Trophoblast cell (in vitro differentiated cells and primary cell): ENCODE measurements around the gene C9orf72.

Source experiments
- DNase-seq, 2 donors: peaks; one replicate each; pipeline ENCODE4 v3.0.0-alpha.2; 2016
- H2AFZ ChIP-seq: 2 replicates; pipeline ENCODE4 v1.6.1; 2013; ENCODE audit warnings: low read length, moderate library complexity, mild to moderate bottlenecking; ENCODE audit not compliant: insufficient read depth, poor library complexity
- H2AK5ac ChIP-seq: 2 replicates; pipeline ENCODE4 v1.6.1; 2013; ENCODE audit warnings: mild to moderate bottlenecking, low read length
- H2BK120ac ChIP-seq: 2 replicates; pipeline ENCODE4 v1.6.1; 2013; ENCODE audit warnings: low read length, mild to moderate bottlenecking, moderate library complexity; ENCODE audit not compliant: insufficient read depth, poor library complexity
- H2BK12ac ChIP-seq: 2 replicates; pipeline ENCODE4 v1.6.1; 2013; ENCODE audit warnings: mild to moderate bottlenecking, low read length, moderate library complexity
- H2BK5ac ChIP-seq: 2 replicates; pipeline ENCODE4 v1.6.1; 2013; ENCODE audit warnings: low read length, low read depth, moderate library complexity, mild to moderate bottlenecking; ENCODE audit not compliant: poor library complexity
- H3K14ac ChIP-seq: 2 replicates; pipeline ENCODE4 v1.6.1; 2013; ENCODE audit warnings: mild to moderate bottlenecking, low read length
- H3K18ac ChIP-seq: 2 replicates; pipeline ENCODE4 v1.6.1; 2013; ENCODE audit warnings: mild to moderate bottlenecking, low read length
- H3K23ac ChIP-seq: 2 replicates; pipeline ENCODE4 v1.6.1; 2013; ENCODE audit warnings: low read length
- H3K27ac ChIP-seq: 2 replicates; pipeline ENCODE4 v1.5.1; 2013; ENCODE audit warnings: low read depth, mild to moderate bottlenecking, inconsistent platforms, low read length, moderate library complexity
- H3K27me3 ChIP-seq: 2 replicates; pipeline ENCODE4 v1.6.1; 2013; ENCODE audit warnings: inconsistent platforms, mild to moderate bottlenecking, low read length, moderate library complexity; ENCODE audit not compliant: insufficient read depth
- H3K36me3 ChIP-seq, 2 experiments: 1 replicate in 1 of 2; 2 replicates in 1 of 2; pipeline ENCODE4 v1.6.1; 2013; ENCODE audit warnings: low read length in 2 of 2, mild to moderate bottlenecking in 2 of 2, moderate library complexity in 1 of 2; ENCODE audit not compliant: insufficient read depth in 2 of 2, control insufficient read depth in 1 of 2
- H3K4ac ChIP-seq: 2 replicates; pipeline ENCODE4 v1.6.1; 2013; ENCODE audit warnings: low read depth, mild to moderate bottlenecking, low read length, moderate library complexity
- H3K4me1 ChIP-seq, 2 experiments: 1 replicate in 1 of 2; 2 replicates in 1 of 2; pipeline ENCODE4 v1.6.1; 2013; ENCODE audit warnings: low read length in 2 of 2, mild to moderate bottlenecking in 2 of 2, moderate library complexity in 1 of 2; ENCODE audit not compliant: insufficient read depth in 2 of 2, control insufficient read depth in 1 of 2
- H3K4me2 ChIP-seq: 2 replicates; pipeline ENCODE4 v1.6.1; 2013; ENCODE audit warnings: inconsistent platforms, mild to moderate bottlenecking, low read length, moderate library complexity
- H3K4me3 ChIP-seq: 2 replicates; pipeline ENCODE4 v1.5.1; 2013; ENCODE audit warnings: mild to moderate bottlenecking, low read depth, low read length, inconsistent platforms
- H3K79me1 ChIP-seq: one replicate; pipeline ENCODE4 v1.6.1; 2013; ENCODE audit warnings: low read length
- H3K79me2 ChIP-seq: 2 replicates; pipeline ENCODE4 v1.6.1; 2013; ENCODE audit warnings: low read length, mild to moderate bottlenecking; ENCODE audit not compliant: control insufficient read depth, insufficient read depth, poor library complexity
- H3K9ac ChIP-seq: 2 replicates; pipeline ENCODE4 v1.6.1; 2013; ENCODE audit warnings: mild to moderate bottlenecking, low read length
- H3K9me3 ChIP-seq: 2 replicates; pipeline ENCODE4 v1.6.1; 2013; ENCODE audit warnings: low read depth, mild to moderate bottlenecking, control low read depth, inconsistent platforms, low read length; ENCODE audit not compliant: insufficient read depth
- H4K12ac ChIP-seq: 2 replicates; pipeline ENCODE4 v1.6.1; 2013; ENCODE audit warnings: low read depth, mild to moderate bottlenecking, low read length, moderate library complexity
- H4K8ac ChIP-seq: 2 replicates; pipeline ENCODE4 v1.6.1; 2013; ENCODE audit warnings: low read depth, mild to moderate bottlenecking, low read length, moderate library complexity
- H4K91ac ChIP-seq: one replicate; pipeline ENCODE4 v1.6.1; 2013; ENCODE audit warnings: low read depth, mild to moderate bottlenecking, low read length, moderate library complexity
- WGBS: extraction: QIAGEN DNeasy Blood & Tissue Kit; methylation state at CpG from one replicate; pipeline ENCODE4 v1.1.7; 2013; ENCODE audit warnings: missing lambda C conversion rate; ENCODE audit not compliant: insufficient read length, insufficient coverage; ENCODE audit errors: extremely low coverage; 5-methylcytosine and 5-hydroxymethylcytosine counted together

The C9orf72 gene

DNA sequence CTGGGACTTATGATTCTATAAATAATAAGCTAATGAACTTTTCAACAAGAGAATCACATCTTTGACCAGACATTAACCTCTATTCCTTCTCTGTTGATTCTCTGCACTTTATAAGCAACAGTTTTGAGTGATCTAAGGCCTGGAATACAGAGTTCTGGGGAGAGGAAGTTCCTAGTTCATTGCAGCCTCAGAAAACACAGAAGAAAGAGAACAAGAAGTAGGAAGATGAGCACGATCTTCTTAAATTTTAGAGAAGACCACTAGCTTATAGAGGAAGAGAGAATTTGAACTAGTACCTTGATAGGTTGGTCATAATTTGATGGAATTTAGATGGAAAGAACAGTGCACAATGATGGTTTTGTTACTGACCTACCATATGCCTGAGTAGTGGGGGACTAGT is 8.5 kb upstream of the C9orf72 start:
- Histone ChIP-seq H3K9ac (no peak overlapping the region), H3K23ac (no peak overlapping the region), H3K14ac (no peak overlapping the region), H4K12ac (no peak overlapping the region), H3K36me3 (no peaks in the 10 kb centered on the region), H3K18ac (no peak overlapping the region), H2AFZ (no peak overlapping the region), H3K27me3 (no peaks in the 10 kb centered on the region), H3K9me3 (no peaks in the 10 kb centered on the region), H3K27ac (no peak overlapping the region), H3K4me3 (no peak overlapping the region), H2AK5ac (no peak overlapping the region), H2BK5ac (no peak overlapping the region), H3K4me1 (no peaks in the 10 kb centered on the region), H4K8ac (no peak overlapping the region), H3K79me2 (no peaks in the 10 kb centered on the region), H2BK12ac (no peak overlapping the region), H3K79me1 (no peaks in the 10 kb centered on the region), H4K91ac (no peak overlapping the region), H3K4ac (no peak overlapping the region), H3K4me2 (no peak overlapping the region), H2BK120ac (no peak overlapping the region)
- no peak for DNase-seq
- no CpG with 5 or more reads among the region's 1 CpG for WGBS

DNA sequence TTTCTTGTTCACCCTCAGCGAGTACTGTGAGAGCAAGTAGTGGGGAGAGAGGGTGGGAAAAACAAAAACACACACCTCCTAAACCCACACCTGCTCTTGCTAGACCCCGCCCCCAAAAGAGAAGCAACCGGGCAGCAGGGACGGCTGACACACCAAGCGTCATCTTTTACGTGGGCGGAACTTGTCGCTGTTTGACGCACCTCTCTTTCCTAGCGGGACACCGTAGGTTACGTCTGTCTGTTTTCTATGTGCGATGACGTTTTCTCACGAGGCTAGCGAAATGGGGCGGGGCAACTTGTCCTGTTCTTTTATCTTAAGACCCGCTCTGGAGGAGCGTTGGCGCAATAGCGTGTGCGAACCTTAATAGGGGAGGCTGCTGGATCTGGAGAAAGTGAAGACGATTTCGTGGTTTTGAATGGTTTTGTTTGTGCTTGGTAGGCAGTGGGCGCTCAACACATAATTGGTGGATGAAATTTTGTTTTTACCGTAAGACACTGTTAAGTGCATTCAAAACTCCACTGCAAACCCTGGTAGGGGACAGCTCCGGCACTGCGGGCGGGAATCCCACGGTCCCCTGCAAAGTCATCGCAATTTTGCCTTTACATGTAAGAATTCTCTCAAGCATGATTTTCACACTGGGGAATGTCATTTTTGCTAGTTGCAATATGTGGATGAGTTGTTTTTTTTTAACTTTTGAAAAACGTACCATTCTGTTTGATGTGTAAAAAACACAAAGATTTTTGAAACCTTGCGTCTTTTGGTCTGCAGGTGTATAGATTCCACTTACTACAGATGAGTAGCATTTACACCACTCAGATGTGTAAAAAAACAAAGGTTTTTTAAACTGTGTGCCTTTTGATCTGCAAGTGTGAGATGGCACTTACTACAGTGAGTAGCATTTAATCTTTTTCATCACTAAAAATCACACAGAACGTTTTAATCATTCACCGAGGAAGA is 631 bp upstream of the C9orf72 start:
- Histone ChIP-seq H3K79me2 (peaks cover 3% of the 10 kb centered on the region), H3K4me3 (peak overlapping the region; percentile 61), H3K23ac (no peak overlapping the region), H3K4ac (no peak overlapping the region), H4K12ac (no peak overlapping the region), H3K4me1 (peaks cover 2 to 4% of the 10 kb centered on the region in 2 experiments), H3K9me3 (no peaks in the 10 kb centered on the region), H4K91ac (no peak overlapping the region), H3K9ac (no peak overlapping the region), H2BK120ac (no peak overlapping the region), H3K14ac (no peak overlapping the region), H3K4me2 (peak overlapping the region; percentile 74), H2BK12ac (no peak overlapping the region), H3K27ac (peak overlapping the region; percentile 17), H4K8ac (peak overlapping the region; percentile 33), H2BK5ac (peak overlapping the region; percentile 25), H3K36me3 (no peaks in the 10 kb centered on the region), H2AK5ac (no peak overlapping the region), H3K27me3 (no peaks in the 10 kb centered on the region), H3K79me1 (peaks cover 6% of the 10 kb centered on the region), H2AFZ (peak overlapping the region; percentile 90), H3K18ac (no peak overlapping the region)
- peak; percentile 100 for DNase-seq
- no CpG with 5 or more reads among the region's 35 CpGs for WGBS

DNA sequence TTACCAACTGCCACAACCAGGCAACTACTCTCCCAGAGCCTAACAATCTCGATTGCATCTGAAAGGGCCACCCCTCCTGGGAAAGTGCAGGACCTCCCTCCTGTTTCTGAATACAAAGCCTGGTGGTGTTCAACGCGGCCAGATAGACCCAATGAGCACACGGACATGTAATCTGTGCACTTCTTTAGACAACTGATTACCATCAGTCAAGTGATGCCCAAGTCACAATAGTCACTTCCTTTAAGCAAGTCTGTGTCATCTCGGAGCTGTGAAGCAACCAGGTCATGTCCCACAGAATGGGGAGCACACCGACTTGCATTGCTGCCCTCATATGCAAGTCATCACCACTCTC is 739 bp downstream of the C9orf72 start:
- no CpG with 5 or more reads among the region's 6 CpGs for WGBS
- Histone ChIP-seq H2BK12ac (no peak overlapping the region), H3K14ac (peak overlapping the region; percentile 82), H3K9ac (peak overlapping the region; percentile 81), H2BK5ac (no peak overlapping the region), H4K91ac (peak overlapping the region; percentile 63), H3K79me2 (peaks cover 3% of the 10 kb centered on the region), H2BK120ac (no peak overlapping the region), H2AFZ (peak overlapping the region; percentile 43), H3K23ac (no peak overlapping the region), H3K4me1 (peaks cover 2 to 4% of the 10 kb centered on the region in 2 experiments), H2AK5ac (no peak overlapping the region), H3K9me3 (no peaks in the 10 kb centered on the region), H3K36me3 (no peaks in the 10 kb centered on the region), H3K4me3 (peak overlapping the region; percentile 84), H3K79me1 (peaks cover 6% of the 10 kb centered on the region), H4K8ac (peak overlapping the region; percentile 75), H3K18ac (peak overlapping the region; percentile 75), H4K12ac (peak overlapping the region; percentile 64), H3K4me2 (peak overlapping the region; percentile 80), H3K27ac (peak overlapping the region; percentile 50), H3K4ac (peak overlapping the region; percentile 27), H3K27me3 (no peaks in the 10 kb centered on the region)
- DNase-seq, result peak; percentile 59 to 67

DNA sequence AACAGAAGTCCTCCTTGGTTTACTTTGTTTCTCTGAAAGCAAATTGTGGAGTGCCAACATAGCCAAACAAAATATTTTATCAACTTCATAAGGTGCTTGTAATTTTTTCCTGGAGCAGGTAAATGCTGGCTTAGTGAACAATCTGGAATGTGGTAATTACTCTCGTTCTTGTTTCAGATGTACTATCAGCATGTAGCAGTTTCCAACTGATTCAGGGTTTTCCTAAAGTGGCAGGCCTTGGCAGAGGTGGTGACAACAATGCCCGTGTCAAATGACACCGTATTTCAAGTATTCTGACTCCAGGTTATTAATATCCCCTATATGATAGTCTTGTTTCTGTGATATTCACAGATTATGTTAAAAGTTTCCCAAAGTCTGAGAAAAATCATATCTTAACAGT is 1.2 kb downstream of the C9orf72 start:
- peak; percentile 1 to 66 for DNase-seq
- H3K36me3 ChIP-seq, result no peaks in the 10 kb centered on the region
- H3K4me3 ChIP-seq, result no peak overlapping the region
- no peak overlapping the region for H2BK5ac ChIP-seq
- no peak overlapping the region for H2BK120ac ChIP-seq
- no peak overlapping the region for H3K9ac ChIP-seq
- H3K18ac ChIP-seq, result no peak overlapping the region
- H3K79me1 ChIP-seq, result peaks cover 6% of the 10 kb centered on the region
- H3K79me2 ChIP-seq, result peaks cover 3% of the 10 kb centered on the region
- H3K23ac ChIP-seq, result no peak overlapping the region
- H4K12ac ChIP-seq, result no peak overlapping the region
- H2AFZ ChIP-seq, result no peak overlapping the region
- peaks cover 2 to 4% of the 10 kb centered on the region in 2 experiments for H3K4me1 ChIP-seq
- no peak overlapping the region for H2BK12ac ChIP-seq
- no peak overlapping the region for H3K4me2 ChIP-seq
- H3K14ac ChIP-seq, result no peak overlapping the region
- H4K8ac ChIP-seq, result no peak overlapping the region
- H3K9me3 ChIP-seq, result no peaks in the 10 kb centered on the region
- no peak overlapping the region for H3K4ac ChIP-seq
- no peak overlapping the region for H4K91ac ChIP-seq
- no peak overlapping the region for H2AK5ac ChIP-seq
- WGBS, result no CpG with 5 or more reads among the region's 3 CpGs
- H3K27me3 ChIP-seq, result no peaks in the 10 kb centered on the region
- no peak overlapping the region for H3K27ac ChIP-seq
